Amygdala (tissue), 56 donors: Measurements from ENCODE around the gene RCSD1.

Experiments
- DNase-seq, 56 donors: peaks; one replicate each; lab custom pipeline; 2025; lab: John Stamatoyannopoulos, UW

The RCSD1 gene

GRCh38 chr1:167661527-167662426 lies 31.7 kb downstream of the RCSD1 start:
- DNase-seq, result no peak

DNA sequence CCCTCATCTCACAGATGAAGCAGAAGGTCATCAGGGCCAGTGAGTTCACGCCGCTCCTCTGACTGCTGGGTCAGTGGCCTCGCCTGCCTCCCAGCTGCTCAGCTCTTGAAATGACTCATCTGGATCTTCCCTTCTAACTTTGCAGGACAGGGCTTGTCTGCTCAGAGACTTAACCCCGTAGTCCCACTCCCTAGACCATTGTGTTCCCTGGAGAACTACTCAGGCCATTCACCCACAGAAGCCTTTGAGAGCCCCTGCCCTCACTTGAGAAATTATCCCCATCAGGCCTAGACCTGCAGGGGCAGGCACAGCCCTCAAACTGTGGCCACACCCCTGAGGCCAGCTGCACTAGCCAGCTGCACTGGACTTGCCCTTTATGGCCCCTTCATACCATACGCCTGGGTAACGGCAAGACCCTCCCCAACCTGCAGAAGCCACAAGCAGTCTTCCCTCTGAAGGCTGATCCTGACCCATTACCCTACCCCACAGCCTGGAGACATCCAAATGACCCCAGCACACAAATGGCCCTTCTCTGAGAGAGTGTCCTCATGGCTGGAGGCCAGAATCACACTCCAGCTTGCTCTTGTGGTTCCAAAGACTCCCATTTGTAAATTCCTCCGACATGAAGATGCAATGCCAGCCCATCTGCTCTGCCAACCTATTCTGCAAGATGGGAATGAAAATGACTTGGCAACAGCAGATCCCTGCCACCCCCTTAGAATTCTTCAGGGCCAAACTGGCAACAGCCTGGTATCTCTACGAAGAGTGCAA lies 33.2 kb downstream of the RCSD1 start:
- peak in 6 of 56 donors; percentile 9 to 22 (median 12) for DNase-seq

DNA sequence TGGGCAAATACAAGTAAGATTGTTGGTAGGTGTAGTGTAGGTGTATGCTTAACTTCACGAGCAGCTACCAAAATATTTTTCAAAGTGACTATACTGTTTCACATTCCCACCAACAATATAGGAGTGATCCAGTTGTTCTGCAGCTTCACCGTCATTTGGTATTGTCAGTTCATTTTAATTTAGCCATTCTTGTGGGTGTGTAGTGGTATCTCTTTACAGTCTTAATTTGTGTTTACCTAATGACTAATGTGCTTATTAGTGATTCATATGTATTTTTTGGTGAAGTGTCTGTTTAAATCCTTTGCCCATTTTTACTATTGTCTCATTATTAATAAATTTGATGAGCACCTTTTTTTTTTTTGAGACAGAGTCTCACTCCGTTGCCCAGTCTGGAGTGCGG lies 35.4 kb downstream of the RCSD1 start:
- no peak for DNase-seq

DNA sequence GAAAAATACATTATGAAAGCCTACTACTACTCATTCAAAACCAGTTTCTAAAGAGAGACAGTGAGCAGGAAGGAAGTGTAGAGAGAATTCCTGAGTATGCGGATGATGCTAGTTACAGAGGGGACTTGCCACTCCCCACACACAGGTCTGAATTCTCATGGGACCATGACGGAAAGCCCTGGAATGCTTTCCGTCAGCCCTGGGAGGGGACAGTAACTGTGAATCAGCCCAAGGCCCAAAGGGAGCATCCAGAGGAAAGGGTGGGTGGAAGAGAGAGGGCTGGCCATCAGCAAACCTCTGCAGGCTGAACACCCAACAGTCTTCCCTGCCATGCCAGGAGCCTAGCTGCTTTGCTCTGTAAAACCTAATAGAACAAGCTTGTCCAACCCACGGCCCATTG lies 36.4 kb downstream of the RCSD1 start:
- no peak for DNase-seq

DNA sequence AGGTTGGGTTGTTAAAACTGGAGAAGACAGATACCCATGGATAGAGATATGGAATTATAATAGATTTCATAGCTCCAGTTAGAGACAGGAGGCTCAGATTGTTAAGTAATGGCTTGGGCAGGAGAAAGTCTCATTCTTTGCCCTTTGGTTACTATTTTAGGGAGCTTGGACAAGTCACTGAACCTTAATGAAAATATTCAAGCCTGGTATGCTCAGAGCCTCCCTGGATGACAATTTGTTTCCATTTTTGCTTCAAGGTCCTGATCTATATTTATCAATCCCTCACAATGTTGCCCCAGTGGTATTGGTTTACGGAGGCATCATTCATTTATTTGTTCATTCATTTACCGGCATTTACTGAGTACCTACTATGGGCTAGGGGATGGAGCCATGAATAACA lies 37.5 kb downstream of the RCSD1 start:
- DNase-seq, result no peak

GRCh38 chr1:167668108-167668507 lies 38.1 kb downstream of the RCSD1 start:
- no peak for DNase-seq

DNA sequence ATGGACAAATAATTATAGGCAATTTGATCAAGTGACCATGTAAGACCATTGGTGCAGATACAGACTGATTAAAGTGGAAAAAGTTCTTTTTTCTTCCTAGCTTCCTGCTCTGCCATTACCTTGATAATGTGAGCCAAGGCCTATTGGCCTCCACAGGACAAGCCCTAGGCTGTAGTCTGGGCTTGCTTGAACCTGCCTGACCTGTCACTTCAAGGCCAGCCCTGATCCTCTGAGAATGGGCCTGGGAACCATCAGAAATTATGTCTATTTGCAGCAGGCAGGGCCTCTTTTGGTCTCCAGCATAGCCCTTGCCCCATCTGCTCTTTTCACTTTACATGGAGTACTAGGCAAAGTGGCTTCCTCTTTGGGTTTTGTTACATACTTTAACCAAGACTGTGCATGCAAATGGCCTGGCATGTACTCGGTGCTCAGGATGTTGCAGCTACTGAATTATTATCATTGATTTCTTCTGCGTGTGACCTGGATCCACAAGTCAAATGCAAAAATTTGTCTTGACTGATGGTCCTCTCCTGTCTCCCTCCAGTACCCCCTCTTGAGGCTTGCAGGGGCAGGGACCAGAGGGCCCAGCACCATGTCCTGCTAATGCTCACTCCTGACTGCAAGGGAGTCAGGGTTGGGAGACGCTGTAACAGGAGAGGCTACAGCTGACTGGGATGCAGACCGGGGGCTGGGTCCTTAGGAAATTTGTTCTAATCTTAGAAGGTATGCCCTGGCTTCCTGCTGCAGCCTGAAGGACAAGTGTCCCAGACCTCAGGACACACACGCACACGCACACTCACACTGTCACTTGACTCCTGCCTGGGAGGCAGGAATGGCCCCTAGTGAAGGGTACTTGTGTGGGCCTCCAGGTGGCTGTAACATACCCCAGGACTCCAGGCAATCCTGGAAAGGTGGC lies 39.4 kb downstream of the RCSD1 start:
- DNase-seq, result no peak

GRCh38 chr1:167670563-167670962 lies 40.5 kb downstream of the RCSD1 start:
- no peak for DNase-seq

- no peak for DNase-seq
Measured at GRCh38 chr1:167671727-167672511, 41.9 kb downstream of the RCSD1 start.

DNA sequence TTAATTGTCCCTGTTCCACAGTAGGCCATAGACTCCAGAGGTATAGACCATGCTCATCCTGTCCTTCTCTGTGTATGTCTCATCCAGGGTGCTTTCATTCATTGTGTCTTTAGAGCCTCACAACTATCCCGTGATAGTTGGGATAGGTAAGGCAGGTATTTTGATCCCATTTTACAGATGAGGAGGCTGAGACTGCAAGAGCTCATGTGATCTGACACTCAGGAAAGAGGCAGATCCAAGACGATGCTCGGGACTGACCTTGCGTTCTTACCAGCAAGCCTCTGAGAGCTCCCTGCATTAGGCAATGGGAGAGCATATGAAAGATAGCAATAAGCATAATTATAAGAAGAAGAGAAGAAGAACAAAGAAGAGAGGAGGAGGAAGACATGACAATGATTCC lies 42.8 kb downstream of the RCSD1 start:
- no peak for DNase-seq

DNA sequence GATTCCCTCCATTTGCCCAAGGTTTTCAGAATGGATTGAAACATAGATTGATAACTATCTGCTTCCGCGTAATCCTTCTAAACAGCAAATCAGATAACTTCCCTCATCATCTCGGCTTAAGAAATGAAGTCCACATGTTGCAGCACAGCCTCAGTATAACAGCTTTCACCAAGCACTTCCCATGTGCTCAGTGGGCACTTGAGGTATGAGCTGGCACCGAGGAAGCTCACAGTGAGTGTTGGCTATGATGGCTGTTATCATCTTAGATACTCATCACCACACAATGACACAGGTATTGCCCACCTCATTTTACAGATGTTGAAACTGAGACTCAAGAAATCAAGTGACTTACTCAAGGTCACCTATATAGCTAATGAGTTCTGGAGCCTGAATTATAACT lies 43.2 kb downstream of the RCSD1 start:
- no peak for DNase-seq

- DNase-seq, result no peak
Measured at GRCh38 chr1:167674156-167674555, 44.1 kb downstream of the RCSD1 start.

DNA sequence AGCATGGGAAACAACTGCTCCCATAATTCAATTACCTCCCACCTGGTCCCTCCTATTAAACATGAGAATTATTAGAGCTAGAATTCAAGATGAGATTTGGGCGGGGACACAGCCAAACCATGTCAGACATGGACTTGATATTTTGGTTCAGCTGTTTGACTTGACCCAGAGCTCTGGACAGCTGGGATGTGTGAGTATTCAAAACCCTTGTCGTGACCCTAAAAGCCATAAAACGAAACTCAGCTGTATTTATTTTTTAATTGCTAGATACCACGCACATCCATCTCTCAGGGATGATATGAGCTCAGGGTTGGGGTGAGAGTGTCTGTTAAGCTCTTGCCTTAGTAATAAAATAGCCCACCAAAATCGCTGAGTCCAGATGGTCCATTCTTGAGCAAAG lies 45.4 kb downstream of the RCSD1 start:
- no peak for DNase-seq

- DNase-seq, result no peak
Measured at GRCh38 chr1:167676205-167676915, 46.3 kb downstream of the RCSD1 start.

GRCh38 chr1:167676916-167677848 lies 47.1 kb downstream of the RCSD1 start:
- DNase-seq, result no peak

DNA sequence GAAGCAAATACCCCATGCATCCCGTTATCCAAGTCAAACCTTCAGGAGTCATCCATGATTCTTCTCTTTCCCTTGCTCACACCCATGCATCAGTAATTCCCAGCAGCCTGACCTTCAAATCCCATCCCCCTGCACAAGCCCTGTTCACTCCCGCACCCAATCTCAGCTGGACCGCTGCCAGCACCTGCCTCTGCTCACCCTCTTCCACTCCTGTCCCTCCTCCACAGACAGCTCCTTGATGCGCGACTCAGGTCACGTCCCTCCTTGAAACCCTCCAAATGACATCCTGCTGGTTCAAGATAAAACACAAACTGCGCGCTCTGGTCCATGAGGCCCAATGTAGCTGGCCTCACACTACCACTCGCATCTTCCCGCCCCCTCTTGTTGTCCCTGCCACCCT lies 48.4 kb downstream of the RCSD1 start:
- DNase-seq, result no peak

DNA sequence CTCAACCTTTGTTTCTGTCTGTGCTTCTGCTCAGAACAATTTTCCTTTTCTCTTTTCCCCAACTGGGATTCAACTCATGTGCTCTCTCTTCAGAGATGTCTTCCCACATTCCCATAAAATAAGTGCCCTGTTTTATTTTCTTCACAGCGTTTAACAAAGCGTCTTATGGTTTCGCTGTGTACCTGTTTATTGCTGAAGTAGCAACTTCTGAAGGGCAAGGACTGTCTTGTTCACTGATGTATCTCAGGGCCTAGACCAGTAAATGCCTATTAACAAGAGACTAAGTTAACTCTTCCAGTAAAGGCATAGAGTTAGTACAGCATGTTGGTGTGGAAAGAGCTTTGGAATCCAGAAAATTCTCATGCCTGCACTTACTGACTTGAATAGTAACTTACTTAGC lies 48.8 kb downstream of the RCSD1 start:
- DNase-seq, result no peak

DNA sequence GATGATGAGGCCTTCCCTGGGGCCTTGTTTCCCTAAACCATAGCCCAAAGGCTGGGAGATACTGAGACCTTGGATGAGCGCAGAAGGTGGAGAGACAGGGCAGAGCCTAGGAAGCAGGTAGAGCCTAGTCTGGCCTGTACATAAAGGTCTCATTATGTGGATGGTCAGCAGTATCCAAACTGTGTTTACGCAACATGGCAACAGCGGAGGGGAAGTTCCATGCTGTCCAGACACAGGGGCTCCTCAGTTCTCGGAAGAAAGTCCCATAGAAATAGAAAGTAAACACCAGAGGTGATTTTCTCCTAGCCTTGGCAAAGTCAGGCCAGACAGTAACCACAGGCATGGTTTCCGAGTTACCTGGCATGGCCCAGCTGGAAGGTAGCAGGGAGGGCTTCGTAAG lies 49.7 kb downstream of the RCSD1 start:
- DNase-seq, result peak in 1 of 56 donors; percentile 6
